ENCODE results near the gene ZNF608. TPM values are rescaled to one million over a fixed set of nuclear protein-coding genes. Genes with fewer than 3 reads are reported as not detected.

ZNF608 gene
- total RNA-seq, 1 donor from 2014 or later, result 20.6 TPM

GRCh38 chr5:124736082-124736804 is 10.2 kb downstream of the ZNF608 start:
- no peaks in the 10 kb centered on the region for H3K36me3 ChIP-seq
- H3K9me3 ChIP-seq, result no peaks in the 10 kb centered on the region
- H3K27ac ChIP-seq, result peak overlapping the region; percentile 30
- H3K27me3 ChIP-seq, result no peaks in the 10 kb centered on the region
- intact Hi-C loops (cut with DNase I), result no loop called here
- TF ChIP-seq POLR2A (IDR thresholded peaks at IDR 0.05) (no peak), POLR2AphosphoS5 (IDR thresholded peaks at IDR 0.05; ENCODE audit: insufficient read depth in 1 of 2, low read depth in 1 of 2) (no peak), CTCF (IDR thresholded peaks at IDR 0.05) (no peak)
- DNase-seq (ENCODE audit: extremely low spot score in 2 of 2), result no peak
- H3K4me3 ChIP-seq, result peak overlapping the region in 1 of 2 donors; percentile 32
- H3K4me1 ChIP-seq, result peaks cover 50% of the 10 kb centered on the region

DNA sequence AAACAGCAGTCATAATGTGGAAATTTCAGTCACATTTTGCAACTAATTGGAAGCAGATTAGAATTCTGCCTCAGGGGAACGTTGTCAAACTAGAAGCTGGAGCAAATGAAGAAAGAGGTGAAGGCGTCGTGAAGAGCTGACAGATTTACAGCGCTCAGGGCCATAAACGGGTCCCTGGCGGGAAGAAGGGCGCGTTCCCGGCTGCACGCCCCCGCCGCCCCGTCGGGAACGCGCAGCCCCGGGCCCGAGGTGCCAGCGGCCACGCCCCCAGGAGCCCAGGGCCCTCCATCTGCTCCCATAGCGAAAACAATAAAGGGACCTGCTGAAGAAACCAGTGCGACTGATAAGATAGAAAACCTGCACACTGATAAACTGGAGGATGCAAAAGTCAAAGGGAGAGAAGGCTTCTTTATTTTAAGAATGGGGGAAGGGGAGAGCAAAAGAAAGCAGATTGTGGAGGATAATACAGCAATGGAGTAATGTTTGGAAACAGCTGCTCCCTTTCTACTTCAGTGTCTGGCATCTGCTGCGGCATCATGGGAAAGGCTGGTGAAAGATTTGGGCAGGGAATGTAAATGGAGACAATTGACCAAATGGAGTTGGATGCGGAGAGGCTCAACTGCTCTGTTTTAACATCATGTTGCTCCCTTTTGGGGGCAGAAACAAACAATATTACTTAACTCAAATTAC is 11.1 kb downstream of the ZNF608 start:
- Histone ChIP-seq H3K27me3 (no peaks in the 10 kb centered on the region), H3K4me1 (peaks cover 41% of the 10 kb centered on the region), H3K27ac (peak overlapping the region; percentile 30), H3K36me3 (no peaks in the 10 kb centered on the region), H3K4me3 (peak overlapping the region; percentile 32 to 35), H3K9me3 (no peaks in the 10 kb centered on the region)
- intact Hi-C loops (cut with DNase I), result no loop called here
- TF ChIP-seq POLR2AphosphoS5 (IDR thresholded peaks at IDR 0.05; ENCODE audit: insufficient read depth in 1 of 2, low read depth in 1 of 2) (no peak), POLR2A (IDR thresholded peaks at IDR 0.05) (no peak), CTCF (IDR thresholded peaks at IDR 0.05) (no peak)
- DNase-seq (ENCODE audit: extremely low spot score in 2 of 2), result no peak

- H3K4me1 ChIP-seq, result peaks cover 42% of the 10 kb centered on the region
- H3K27me3 ChIP-seq, result no peaks in the 10 kb centered on the region
- H3K4me3 ChIP-seq, result peak overlapping the region; percentile 32 to 35
- H3K36me3 ChIP-seq, result no peaks in the 10 kb centered on the region
- intact Hi-C loops (cut with DNase I), result no loop called here
- DNase-seq (ENCODE audit: extremely low spot score in 2 of 2), result no peak
- H3K27ac ChIP-seq, result no peak overlapping the region
- H3K9me3 ChIP-seq, result no peaks in the 10 kb centered on the region
- TF ChIP-seq CTCF (IDR thresholded peaks at IDR 0.05) (no peak), POLR2A (IDR thresholded peaks at IDR 0.05) (no peak), POLR2AphosphoS5 (IDR thresholded peaks at IDR 0.05; ENCODE audit: insufficient read depth in 1 of 2, low read depth in 1 of 2) (no peak)
These were observed 11.8 kb downstream of the ZNF608 start for GRCh38 chr5:124734574-124735168.

GRCh38 chr5:124733329-124733650 is 13.1 kb downstream of the ZNF608 start:
- no peak for DNase-seq (ENCODE audit: extremely low spot score in 2 of 2)
- H3K4me3 ChIP-seq, result no peak overlapping the region
- H3K36me3 ChIP-seq, result no peaks in the 10 kb centered on the region
- TF ChIP-seq POLR2A (IDR thresholded peaks at IDR 0.05) (no peak), CTCF (IDR thresholded peaks at IDR 0.05) (no peak), POLR2AphosphoS5 (IDR thresholded peaks at IDR 0.05; ENCODE audit: insufficient read depth in 1 of 2, low read depth in 1 of 2) (no peak)
- peaks cover 30% of the 10 kb centered on the region for H3K4me1 ChIP-seq
- no peaks in the 10 kb centered on the region for H3K9me3 ChIP-seq
- no peaks in the 10 kb centered on the region for H3K27me3 ChIP-seq
- no peak overlapping the region for H3K27ac ChIP-seq
- intact Hi-C loops (cut with DNase I), result no loop called here
